Liver (tissue), 9 donors: ENCODE measurements around the gene NCOR2. TPM values are rescaled to one million over a fixed set of nuclear protein-coding genes. Genes with fewer than 3 reads are reported as not detected.
"Not testable (repeated sequence)": the region's sequence is repeated elsewhere in the genome, so short reads cannot be mapped to it uniquely, and the experiment has no call there.

Experiments used
- DNase-seq: peaks from one replicate; pipeline ENCODE4 v3.0.0-alpha.2; 2017; ENCODE audit warnings: low spot score
- H3K27ac ChIP-seq, 2 donors: one replicate each; pipeline ENCODE4 v1.7.0; 2013; ENCODE audit warnings: inconsistent platforms in 2 of 2, low read length in 2 of 2, control low read depth in 1 of 2, low read depth in 1 of 2, mild to moderate bottlenecking in 1 of 2
- H3K27me3 ChIP-seq, 4 donors: one replicate each; pipeline versions ENCODE4 v1.6.1 to v1.7.0; 2013; ENCODE audit warnings: low read length in 3 of 4, inconsistent platforms in 1 of 4, mild to moderate bottlenecking in 1 of 4, moderate library complexity in 1 of 4; ENCODE audit not compliant: control insufficient read depth in 4 of 4, insufficient read depth in 4 of 4
- H3K36me3 ChIP-seq, 4 donors: one replicate each; pipeline versions ENCODE4 v1.6.1 to v1.7.0; 2013; ENCODE audit warnings: low read length in 3 of 4, mild to moderate bottlenecking in 3 of 4, low read depth in 1 of 4, moderate library complexity in 1 of 4; ENCODE audit not compliant: control insufficient read depth in 4 of 4, insufficient read depth in 3 of 4
- H3K4me1 ChIP-seq, 4 donors: one replicate each; pipeline versions ENCODE4 v1.6.1 to v1.7.0; 2013; ENCODE audit warnings: low read length in 3 of 4, mild to moderate bottlenecking in 3 of 4, moderate library complexity in 1 of 4; ENCODE audit not compliant: control insufficient read depth in 4 of 4, insufficient read depth in 4 of 4
- H3K4me3 ChIP-seq, 3 donors: one replicate each; pipeline versions ENCODE4 v1.6.1 to v1.7.0; 2013; ENCODE audit warnings: low read length in 3 of 3, control low read depth in 1 of 3, low read depth in 1 of 3, mild to moderate bottlenecking in 1 of 3
- H3K9ac ChIP-seq, 2 donors: one replicate each; pipeline ENCODE4 v1.7.0; 2013; ENCODE audit warnings: low read length in 2 of 2, mild to moderate bottlenecking in 2 of 2, moderate library complexity in 2 of 2, control low read depth in 1 of 2, low read depth in 1 of 2
- H3K9me3 ChIP-seq, 4 donors: one replicate each; pipeline versions ENCODE4 v1.6.1 to v1.7.0; 2013; ENCODE audit warnings: low read length in 3 of 4; ENCODE audit not compliant: control insufficient read depth in 4 of 4
- GABPA ChIP-seq, 2 donors: IDR thresholded peaks in 1 of 2; conservative IDR thresholded peaks in 1 of 2; 2 replicates each; pipeline ENCODE4 v1.6.1; 2016; ENCODE audit warnings: antibody characterized with exemption in 2 of 2, mild to moderate bottlenecking in 1 of 2, moderate library complexity in 1 of 2
- HNF4A ChIP-seq, 2 donors: conservative IDR thresholded peaks; 2 replicates each; pipeline ENCODE4 v1.6.1; 2016; ENCODE audit warnings: antibody characterized with exemption in 2 of 2, mild to moderate bottlenecking in 2 of 2
- JUND ChIP-seq, 2 donors: IDR thresholded peaks; 2 replicates each; pipeline ENCODE4 v1.6.1; 2016; ENCODE audit warnings: antibody characterized with exemption in 2 of 2
- MAX ChIP-seq: IDR thresholded peaks from 2 replicates; pipeline ENCODE4 v1.6.1; 2016; ENCODE audit warnings: antibody characterized with exemption
- NR2F2 ChIP-seq: IDR thresholded peaks from 2 replicates; pipeline ENCODE4 v1.6.1; 2016; ENCODE audit warnings: antibody characterized with exemption
- RAD21 ChIP-seq, 2 donors: IDR thresholded peaks; 2 replicates each; pipeline ENCODE4 v1.6.1; 2016; ENCODE audit warnings: antibody characterized with exemption in 2 of 2, mild to moderate bottlenecking in 2 of 2
- RXRA ChIP-seq, 2 donors: IDR thresholded peaks; 2 replicates each; pipeline ENCODE4 v1.6.1; 2017 to 2018; ENCODE audit warnings: antibody characterized with exemption in 2 of 2, mild to moderate bottlenecking in 1 of 2
- SP1 ChIP-seq: IDR thresholded peaks from 2 replicates; pipeline ENCODE4 v1.6.1; 2018; ENCODE audit warnings: antibody characterized with exemption, mild to moderate bottlenecking
- TAF1 ChIP-seq: conservative IDR thresholded peaks from 2 replicates; pipeline ENCODE4 v1.6.1; 2016; ENCODE audit warnings: antibody characterized with exemption, mild to moderate bottlenecking
- ZBTB33 ChIP-seq: IDR thresholded peaks from 2 replicates; pipeline ENCODE4 v1.6.1; 2016; ENCODE audit warnings: antibody characterized with exemption
- WGBS: extraction: QIAGEN DNeasy Blood & Tissue Kit; methylation state at CpG from one replicate; pipeline ENCODE4 v1.1.7; 2013; 5-methylcytosine and 5-hydroxymethylcytosine counted together
- polyA plus RNA-seq, 2 donors: library from polyadenylated mRNA; stranded (reverse) in 1 of 2; unstranded in 1 of 2; fragments of 200-250 nt in 1 of 2; fragments of >200 nt in 1 of 2; fragmentation: Nextera tagmentation in 1 of 2; extraction: Ambion mirVana in 1 of 2; gene quantifications; one replicate each; pipeline versions ENCODE4 v1.2.1 to v1.2.3, GENCODE V29; 2013 to 2015
- total RNA-seq, 2 donors: library from RNA; depleted of rRNA; stranded (reverse); fragments of >200 nt; gene quantifications; one replicate each; pipeline ENCODE4 v1.2.3, GENCODE V29; 2014
- TF ChIP-seq, protein P1 (sequence below): IDR thresholded peaks from 2 replicates; pipeline ENCODE4 v1.6.1; 2016; ENCODE audit warnings: antibody characterized with exemption, mild to moderate bottlenecking
- donor health status: healthy.
- donor health status: healthy.
- donor health status: healthy.
- donor health status: healthy.
- donor health status: healthy.

Gene NCOR2
- total and polyA plus RNA-seq, 4 donors = 7.9 to 31.6 (median 18.1) TPM

GRCh38 chr12:124584494-124584893, 17.1 kb upstream of the NCOR2 start:
- not testable (repeated sequence) for H3K27me3 ChIP-seq, H3K9ac ChIP-seq, DNase-seq, H3K9me3 ChIP-seq, H3K4me3 ChIP-seq, H3K27ac ChIP-seq, H3K36me3 ChIP-seq, H3K4me1 ChIP-seq
- 97% methylated on average over 7 of the region's 7 CpGs for WGBS

DNA sequence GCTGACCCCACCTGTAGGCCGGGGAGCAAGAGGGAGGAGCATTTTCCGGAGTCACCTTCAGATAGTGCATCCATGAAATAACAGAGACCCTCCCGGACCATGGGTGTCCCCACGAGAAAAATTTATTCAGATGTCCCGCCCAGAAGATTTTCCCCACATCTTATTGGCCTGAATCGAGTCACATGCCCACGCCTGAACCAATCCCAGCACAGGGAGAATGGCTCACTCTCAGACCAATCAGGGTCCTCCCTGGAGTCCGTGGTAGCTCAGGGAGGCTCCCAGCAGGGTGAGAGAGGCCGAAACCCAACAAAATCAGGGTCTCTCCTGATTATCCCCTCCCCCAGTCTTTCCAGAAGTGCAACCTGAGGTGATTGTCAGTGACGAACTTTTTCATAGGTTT, 16.4 kb upstream of the NCOR2 start:
- 97% methylated on average over 10 of the region's 10 CpGs for WGBS
- H3K36me3 ChIP-seq = no peaks in the 10 kb centered on the region

GRCh38 chr12:124582108-124582424, 14.7 kb upstream of the NCOR2 start:
- H3K4me1 ChIP-seq = no peaks in the 10 kb centered on the region
- DNase-seq = no peak
- 65% methylated on average over 5 of the region's 5 CpGs for WGBS
- no peaks in the 10 kb centered on the region for H3K27me3 ChIP-seq
- no peaks in the 10 kb centered on the region for H3K9me3 ChIP-seq
- no peak overlapping the region for H3K4me3 ChIP-seq
- H3K36me3 ChIP-seq = no peaks in the 10 kb centered on the region
- no peak overlapping the region for H3K27ac ChIP-seq
- H3K9ac ChIP-seq = no peak overlapping the region
- TF ChIP-seq RAD21 (IDR thresholded peaks at IDR 0.05) (no peak), ZBTB33 (no peak), GABPA (IDR thresholded peaks at IDR 0.05 in 1 of 2, conservative IDR thresholded peaks at IDR 0.05 in 1 of 2) (no peak), NR2F2 (no peak), SP1 (no peak), MAX (no peak), JUND (IDR thresholded peaks at IDR 0.05) (no peak), RXRA (IDR thresholded peaks at IDR 0.05) (no peak)

More for the DNA sequence above, 16.4 kb upstream of the NCOR2 start:
- Histone ChIP-seq H3K4me3 (no peak overlapping the region), H3K27me3 (peaks cover 0 to 3% (median 0%) of the 10 kb centered on the region in 4 donors), H3K9me3 (no peaks in the 10 kb centered on the region), H3K9ac (no peak overlapping the region), H3K4me1 (no peaks in the 10 kb centered on the region), H3K27ac (no peak overlapping the region)
- no peak for TF ChIP-seq HNF4A (conservative IDR thresholded peaks at IDR 0.05)
- TF ChIP-seq NR2F2 = no peak
- no peak for TF ChIP-seq ZBTB33
- TF ChIP-seq, protein P1, sequence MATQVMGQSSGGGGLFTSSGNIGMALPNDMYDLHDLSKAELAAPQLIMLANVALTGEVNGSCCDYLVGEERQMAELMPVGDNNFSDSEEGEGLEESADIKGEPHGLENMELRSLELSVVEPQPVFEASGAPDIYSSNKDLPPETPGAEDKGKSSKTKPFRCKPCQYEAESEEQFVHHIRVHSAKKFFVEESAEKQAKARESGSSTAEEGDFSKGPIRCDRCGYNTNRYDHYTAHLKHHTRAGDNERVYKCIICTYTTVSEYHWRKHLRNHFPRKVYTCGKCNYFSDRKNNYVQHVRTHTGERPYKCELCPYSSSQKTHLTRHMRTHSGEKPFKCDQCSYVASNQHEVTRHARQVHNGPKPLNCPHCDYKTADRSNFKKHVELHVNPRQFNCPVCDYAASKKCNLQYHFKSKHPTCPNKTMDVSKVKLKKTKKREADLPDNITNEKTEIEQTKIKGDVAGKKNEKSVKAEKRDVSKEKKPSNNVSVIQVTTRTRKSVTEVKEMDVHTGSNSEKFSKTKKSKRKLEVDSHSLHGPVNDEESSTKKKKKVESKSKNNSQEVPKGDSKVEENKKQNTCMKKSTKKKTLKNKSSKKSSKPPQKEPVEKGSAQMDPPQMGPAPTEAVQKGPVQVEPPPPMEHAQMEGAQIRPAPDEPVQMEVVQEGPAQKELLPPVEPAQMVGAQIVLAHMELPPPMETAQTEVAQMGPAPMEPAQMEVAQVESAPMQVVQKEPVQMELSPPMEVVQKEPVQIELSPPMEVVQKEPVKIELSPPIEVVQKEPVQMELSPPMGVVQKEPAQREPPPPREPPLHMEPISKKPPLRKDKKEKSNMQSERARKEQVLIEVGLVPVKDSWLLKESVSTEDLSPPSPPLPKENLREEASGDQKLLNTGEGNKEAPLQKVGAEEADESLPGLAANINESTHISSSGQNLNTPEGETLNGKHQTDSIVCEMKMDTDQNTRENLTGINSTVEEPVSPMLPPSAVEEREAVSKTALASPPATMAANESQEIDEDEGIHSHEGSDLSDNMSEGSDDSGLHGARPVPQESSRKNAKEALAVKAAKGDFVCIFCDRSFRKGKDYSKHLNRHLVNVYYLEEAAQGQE = no peak
- no peak for TF ChIP-seq TAF1
- DNase-seq = no peak
